Bronchial epithelial cell (primary cell): ENCODE data around the gene NOL7. TPM values are rescaled to one million over a fixed set of nuclear protein-coding genes. Genes with fewer than 3 reads are reported as not detected.

Experiments used
- DNase-seq: peaks from one replicate; pipeline ENCODE4 v3.0.0-alpha.2; 2010; ENCODE audit warnings: low read depth
- FAIRE-seq: peaks from 2 replicates; lab custom pipeline; 2011; peaks lifted over from hg19 to GRCh38; lab: Jason Lieb, UNC
- H3K27me3 ChIP-seq: 2 replicates; pipeline ENCODE4 v1.5.1; 2011; ENCODE audit warnings: low read length; ENCODE audit not compliant: control insufficient read depth, insufficient read depth
- H3K36me3 ChIP-seq: 2 replicates; pipeline ENCODE4 v1.5.1; 2011; ENCODE audit warnings: low read length; ENCODE audit not compliant: control insufficient read depth, insufficient read depth
- H3K4me3 ChIP-seq: 2 replicates; pipeline ENCODE4 v1.5.1; 2011; ENCODE audit warnings: mild to moderate bottlenecking, low read depth, low read length, control low read depth
- CTCF ChIP-seq: IDR thresholded peaks from 2 replicates; pipeline ENCODE4 v1.5.1; 2011; ENCODE audit warnings: mild to moderate bottlenecking, moderate library complexity, low read length, control low read depth, inconsistent platforms; ENCODE audit not compliant: insufficient read depth, severe bottlenecking
- total RNA-seq: library from RNA; depleted of rRNA; stranded (reverse); fragments of >200 nt; gene quantifications from 2 replicates; pipeline ENCODE4 v1.2.1, GENCODE V29; 2014

NOL7 gene
- total RNA-seq, 1 donor from 2014 or later: 108 TPM

- Histone ChIP-seq H3K27me3 (no peaks in the 10 kb centered on the region), H3K4me3 (no peak overlapping the region), H3K36me3 (no peaks in the 10 kb centered on the region)
- no peak for TF ChIP-seq CTCF
- FAIRE-seq: no peak
- DNase-seq: no peak
These were observed 48.9 kb downstream of the NOL7 start for GRCh38 chr6:13663986-13664385.

- Histone ChIP-seq H3K36me3 (no peaks in the 10 kb centered on the region), H3K4me3 (no peak overlapping the region), H3K27me3 (no peaks in the 10 kb centered on the region)
- no peak for FAIRE-seq
- DNase-seq: peak; percentile 13
- no peak for TF ChIP-seq CTCF
These were observed 49.7 kb downstream of the NOL7 start for GRCh38 chr6:13664703-13665352.

GRCh38 chr6:13666194-13667105 is 51.3 kb downstream of the NOL7 start:
- Histone ChIP-seq H3K27me3 (no peaks in the 10 kb centered on the region), H3K36me3 (no peaks in the 10 kb centered on the region), H3K4me3 (no peak overlapping the region)
- TF ChIP-seq CTCF: no peak
- FAIRE-seq (no peak), DNase-seq (peak; percentile 82)

GRCh38 chr6:13667655-13668054 is 52.5 kb downstream of the NOL7 start:
- no peak overlapping the region for H3K4me3 ChIP-seq
- H3K36me3 ChIP-seq: no peaks in the 10 kb centered on the region
- no peak for FAIRE-seq
- DNase-seq: peak; percentile 28
- no peak for TF ChIP-seq CTCF
- H3K27me3 ChIP-seq: no peaks in the 10 kb centered on the region

GRCh38 chr6:13668291-13668928 is 53.3 kb downstream of the NOL7 start:
- DNase-seq: peak; percentile 42
- Histone ChIP-seq H3K27me3 (no peaks in the 10 kb centered on the region), H3K36me3 (no peaks in the 10 kb centered on the region), H3K4me3 (no peak overlapping the region)
- FAIRE-seq: no peak
- no peak for TF ChIP-seq CTCF
